Hippocampal formation (tissue), 2 donors: ENCODE data around the gene MEF2A.

Source experiments
- DNase-seq, 2 donors: peaks; one replicate each; lab custom pipeline; 2025; lab: John Stamatoyannopoulos, UW

Gene MEF2A

GRCh38 chr15:99704444-99704838 lies 138.7 kb downstream of the MEF2A start:
- peak in 1 of 2 donors; percentile 90 for DNase-seq

- no peak for DNase-seq
Measured at GRCh38 chr15:99706557-99707303, 140.9 kb downstream of the MEF2A start.

DNA sequence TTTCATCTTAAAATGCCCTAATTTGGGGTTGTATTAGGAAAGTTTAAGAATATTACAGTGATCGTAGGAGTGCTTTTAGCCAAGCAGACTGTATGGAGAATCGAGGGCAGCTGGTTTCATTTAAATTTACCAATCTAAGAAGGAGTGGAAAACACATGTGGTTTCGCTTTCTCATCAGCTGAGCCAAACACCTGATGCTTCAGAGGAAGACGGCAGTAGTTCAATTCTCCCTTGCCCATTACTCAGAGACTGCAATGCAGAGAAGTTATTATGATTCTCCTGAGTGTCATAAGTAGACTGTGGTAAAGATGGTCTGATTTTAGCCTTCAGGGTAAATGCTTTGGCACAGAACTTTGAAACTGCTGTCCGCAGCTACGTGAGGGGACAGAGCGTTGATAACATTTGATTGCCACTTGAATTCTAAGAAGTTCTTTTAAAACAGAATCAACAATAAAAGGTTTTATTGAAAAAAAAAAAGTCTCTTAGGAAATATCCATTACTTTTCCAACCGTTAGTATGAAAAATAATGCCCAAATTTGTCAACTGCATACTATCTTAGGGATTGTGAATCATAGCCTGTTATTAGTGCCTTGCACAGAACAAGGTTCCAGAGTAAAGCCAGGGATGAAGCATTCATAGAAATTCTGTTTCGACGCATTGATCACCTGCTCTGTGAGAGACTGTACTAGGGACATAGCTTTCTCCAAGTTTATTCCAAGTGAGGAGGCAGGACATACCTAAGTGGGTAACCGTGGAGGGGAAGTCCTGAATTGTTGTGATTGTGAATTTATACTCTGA lies 141.9 kb downstream of the MEF2A start:
- no peak for DNase-seq

DNA sequence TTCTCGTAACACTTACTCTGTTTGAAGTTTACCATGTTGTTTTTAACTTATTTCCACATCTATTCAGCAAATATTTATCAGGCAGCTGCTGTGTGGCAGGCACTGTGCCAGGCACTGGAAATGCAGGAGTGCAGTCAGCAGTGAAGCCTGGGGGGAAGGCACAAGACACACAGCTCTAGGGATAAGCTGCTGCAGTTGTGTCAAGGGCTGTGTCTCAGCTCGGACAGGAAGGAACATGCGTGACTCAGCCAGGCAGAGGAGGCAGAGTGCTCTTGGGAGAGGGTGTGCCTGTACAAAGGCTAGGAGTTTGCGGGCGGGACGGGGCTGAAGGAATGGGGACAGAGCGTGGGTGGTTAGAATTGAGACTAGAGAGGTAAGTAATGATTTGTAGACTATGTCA lies 142.8 kb downstream of the MEF2A start:
- no peak for DNase-seq

DNA sequence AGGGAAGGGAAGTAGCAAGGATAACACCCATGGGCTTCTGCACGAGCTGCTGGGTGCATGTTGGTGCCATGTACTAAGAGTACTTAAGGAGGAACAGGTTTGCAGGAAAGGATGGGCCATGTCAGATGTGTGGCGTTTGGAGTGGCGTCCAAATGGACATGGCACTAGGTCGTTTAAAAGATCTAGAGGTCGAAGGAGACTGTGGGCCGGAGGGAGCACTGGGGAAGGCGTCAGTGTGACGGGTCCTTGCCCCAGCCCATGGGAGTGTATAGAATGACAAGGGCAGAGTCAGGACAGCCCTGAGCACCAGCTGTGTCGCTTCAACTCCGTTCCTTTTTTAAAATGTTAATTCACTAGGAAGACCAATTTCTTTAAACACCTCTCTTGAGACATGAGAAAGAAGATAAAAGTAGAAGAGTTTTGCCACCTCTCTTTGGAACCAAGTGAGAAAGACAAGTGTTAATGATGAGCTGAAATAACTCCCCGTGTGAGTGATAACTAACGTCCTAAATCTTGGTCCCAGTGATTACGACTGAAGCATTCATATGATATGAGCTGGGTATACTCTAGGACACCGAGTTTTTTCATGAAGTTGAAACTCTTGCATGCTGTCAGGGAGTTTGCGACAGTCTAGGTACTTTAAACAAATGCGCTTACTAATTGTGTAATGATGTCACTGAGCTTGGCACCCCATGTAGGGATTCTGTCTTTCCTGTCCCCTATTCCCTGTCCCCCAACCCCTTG lies 143.6 kb downstream of the MEF2A start:
- no peak for DNase-seq

DNA sequence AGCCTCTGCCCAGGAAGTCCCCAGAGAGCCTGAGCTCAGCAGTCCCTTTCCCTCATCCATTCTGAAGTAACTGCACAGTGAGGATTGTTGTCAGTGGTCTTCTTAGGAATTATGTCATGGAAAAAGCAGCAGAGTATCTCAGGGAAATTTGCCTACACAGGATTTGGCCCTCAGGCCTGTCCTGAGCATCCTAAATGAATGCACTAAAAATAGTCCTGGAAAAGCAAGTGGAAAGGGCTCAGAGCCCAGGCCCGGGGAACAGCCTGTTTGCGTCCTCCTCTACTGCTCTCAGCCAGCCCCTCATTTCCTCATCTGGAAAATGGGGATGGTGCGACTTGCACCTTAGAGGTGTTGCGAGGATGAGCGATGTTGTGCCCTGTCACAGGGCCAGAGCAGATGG lies 145.8 kb downstream of the MEF2A start:
- DNase-seq = no peak

DNA sequence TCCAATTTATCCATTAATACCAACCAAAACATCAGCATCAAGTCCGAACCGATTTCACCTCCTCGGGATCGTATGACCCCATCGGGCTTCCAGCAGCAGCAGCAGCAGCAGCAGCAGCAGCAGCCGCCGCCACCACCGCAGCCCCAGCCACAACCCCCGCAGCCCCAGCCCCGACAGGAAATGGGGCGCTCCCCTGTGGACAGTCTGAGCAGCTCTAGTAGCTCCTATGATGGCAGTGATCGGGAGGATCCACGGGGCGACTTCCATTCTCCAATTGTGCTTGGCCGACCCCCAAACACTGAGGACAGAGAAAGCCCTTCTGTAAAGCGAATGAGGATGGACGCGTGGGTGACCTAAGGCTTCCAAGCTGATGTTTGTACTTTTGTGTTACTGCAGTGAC lies 146.6 kb downstream of the MEF2A start:
- no peak for DNase-seq

GRCh38 chr15:99716540-99717095 lies 150.8 kb downstream of the MEF2A start:
- DNase-seq = no peak

GRCh38 chr15:99717161-99718009 lies 151.6 kb downstream of the MEF2A start:
- DNase-seq = no peak

GRCh38 chr15:99718421-99718820 lies 152.6 kb downstream of the MEF2A start:
- DNase-seq = no peak

DNA sequence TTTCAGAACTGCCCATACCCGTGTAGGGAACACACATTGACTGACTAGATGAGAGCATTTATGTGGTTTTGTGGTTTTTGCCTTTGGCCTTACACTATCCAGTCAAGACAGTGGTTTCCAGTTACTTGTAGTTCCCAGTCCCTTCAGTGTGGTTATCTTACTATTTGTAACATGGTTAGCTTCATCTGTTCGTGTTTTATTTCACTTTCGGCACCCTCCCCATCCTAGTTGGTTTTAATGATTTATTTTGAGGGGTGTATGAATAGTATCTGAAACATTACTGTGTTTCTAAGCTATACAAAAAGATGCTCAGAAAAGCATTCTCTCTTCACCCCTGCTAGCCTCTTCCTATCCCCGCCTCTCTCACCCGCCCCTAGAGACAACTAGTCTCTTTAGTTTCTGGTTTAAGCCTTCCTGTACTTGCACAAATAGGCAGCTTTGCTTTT lies 153.3 kb downstream of the MEF2A start:
- DNase-seq = no peak

GRCh38 chr15:99720533-99720932 lies 154.7 kb downstream of the MEF2A start:
- DNase-seq = no peak

DNA sequence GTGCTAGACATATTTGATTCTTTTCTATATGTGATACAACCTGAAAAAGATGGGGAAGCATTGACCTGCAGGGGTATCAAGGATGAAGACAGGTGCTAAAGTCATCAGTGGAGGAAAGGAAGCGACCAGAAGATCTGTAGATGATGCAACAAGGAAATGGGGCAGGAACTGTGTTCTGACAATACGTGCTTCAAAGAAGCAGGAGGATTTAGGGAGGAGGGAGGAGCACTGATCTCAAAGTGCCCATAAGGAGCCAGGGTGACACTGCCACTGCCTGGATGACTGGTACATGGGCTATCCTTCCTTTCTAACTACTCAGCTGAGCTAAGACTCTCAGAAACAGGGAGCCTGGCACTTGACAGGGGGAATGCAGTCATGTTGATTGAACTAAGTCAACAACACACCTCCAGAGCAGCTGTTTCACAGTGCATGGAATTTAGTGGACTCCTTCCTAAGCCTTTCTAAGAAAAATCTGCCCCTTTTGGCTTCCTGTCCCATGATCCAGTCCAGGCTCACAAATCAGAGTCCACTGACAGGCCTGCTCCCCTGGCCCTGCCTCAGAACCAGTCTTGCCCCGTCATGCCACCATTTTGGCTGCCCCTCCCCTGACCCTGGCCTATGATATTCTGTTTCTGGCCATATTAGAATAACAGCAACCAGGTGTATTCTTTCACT lies 155.5 kb downstream of the MEF2A start:
- no peak for DNase-seq

GRCh38 chr15:99721896-99722295 lies 156.1 kb downstream of the MEF2A start:
- DNase-seq = no peak

- no peak for DNase-seq
Measured at GRCh38 chr15:99722406-99722805, 156.6 kb downstream of the MEF2A start.

DNA sequence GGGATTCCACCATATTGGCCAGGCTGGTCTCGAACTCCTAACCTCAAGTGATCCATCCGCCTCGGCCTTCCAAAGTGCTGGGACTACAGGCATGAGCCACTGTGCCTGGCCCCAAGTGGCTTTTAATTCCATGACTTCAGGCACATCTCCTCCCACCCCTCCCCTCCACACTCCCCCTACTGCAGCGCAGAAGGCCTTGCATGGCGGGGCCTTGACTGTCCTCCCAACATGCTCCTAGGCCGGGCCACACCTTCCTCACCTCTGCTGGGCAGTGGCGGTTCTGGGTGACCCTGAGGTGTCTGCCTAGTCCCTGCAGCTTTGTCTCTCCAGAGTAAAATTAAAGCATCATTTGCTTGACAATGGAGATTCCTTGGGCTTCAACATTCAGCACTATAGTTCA lies 160.5 kb downstream of the MEF2A start:
- no peak for DNase-seq

GRCh38 chr15:99727330-99727729 lies 161.5 kb downstream of the MEF2A start:
- DNase-seq = no peak

GRCh38 chr15:99727733-99728132 lies 161.9 kb downstream of the MEF2A start:
- no peak for DNase-seq

GRCh38 chr15:99728916-99729315 lies 163.1 kb downstream of the MEF2A start:
- no peak for DNase-seq

GRCh38 chr15:99729327-99729726 lies 163.5 kb downstream of the MEF2A start:
- no peak for DNase-seq

GRCh38 chr15:99729920-99730319 lies 164.1 kb downstream of the MEF2A start:
- peak; percentile 45 to 58 for DNase-seq
